GM19239 (cell line): ENCODE measurements around the gene ADGRG1.

ENCODE experiments used
- DNase-seq: peaks from one replicate; pipeline ENCODE4 v3.0.0; 2011; ENCODE audit warnings: low spot score; ENCODE audit not compliant: insufficient read length
- FAIRE-seq: peaks from 2 replicates; lab custom pipeline; 2011; peaks lifted over from hg19 to GRCh38; lab: Jason Lieb, UNC

ADGRG1 gene

GRCh38 chr16:57645691-57646387 lies 17.4 kb downstream of the ADGRG1 start:
- FAIRE-seq (no peak), DNase-seq (no peak)

GRCh38 chr16:57646388-57647039 lies 18.1 kb downstream of the ADGRG1 start:
- DNase-seq (no peak), FAIRE-seq (no peak)

DNA sequence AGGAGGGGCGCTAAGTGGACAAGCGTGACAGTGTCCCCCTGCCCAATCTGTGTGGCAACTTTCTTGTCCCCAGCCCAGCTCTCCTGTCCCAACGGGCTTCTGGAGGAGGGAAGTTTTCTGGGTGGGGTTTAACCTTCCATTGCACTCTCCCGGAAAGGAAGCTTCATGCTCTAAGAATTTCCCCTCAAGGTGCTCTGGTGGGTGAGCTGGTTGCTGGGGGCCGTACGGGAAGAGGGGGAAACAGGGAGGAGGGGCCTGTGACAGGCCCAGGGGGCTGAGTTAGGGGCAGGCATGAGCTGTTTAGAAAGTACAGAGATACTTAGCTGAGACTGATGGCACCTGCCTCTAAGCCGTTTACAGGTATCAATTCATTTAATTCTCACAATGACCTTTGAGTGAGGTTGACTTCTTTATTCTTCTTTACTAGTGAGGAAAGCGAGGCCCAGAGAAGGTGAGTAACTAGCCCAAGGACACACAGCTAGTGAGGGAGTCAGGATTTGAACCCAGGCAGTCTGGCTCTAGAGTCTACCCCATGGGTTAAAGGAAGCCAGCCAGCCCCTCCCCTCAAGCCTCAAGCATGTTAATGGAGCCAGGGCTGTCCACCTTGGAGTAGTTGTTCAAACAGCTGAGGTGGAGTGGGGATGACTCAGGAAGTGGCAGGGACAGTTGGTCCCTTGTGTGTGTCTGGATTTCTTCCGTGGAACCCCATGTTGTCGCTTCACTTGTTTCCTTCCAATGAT lies 18.9 kb downstream of the ADGRG1 start:
- FAIRE-seq: peak; percentile 76
- no peak for DNase-seq

GRCh38 chr16:57648125-57648524 lies 19.7 kb downstream of the ADGRG1 start:
- DNase-seq (peak; percentile 34), FAIRE-seq (peak; percentile 53)

DNA sequence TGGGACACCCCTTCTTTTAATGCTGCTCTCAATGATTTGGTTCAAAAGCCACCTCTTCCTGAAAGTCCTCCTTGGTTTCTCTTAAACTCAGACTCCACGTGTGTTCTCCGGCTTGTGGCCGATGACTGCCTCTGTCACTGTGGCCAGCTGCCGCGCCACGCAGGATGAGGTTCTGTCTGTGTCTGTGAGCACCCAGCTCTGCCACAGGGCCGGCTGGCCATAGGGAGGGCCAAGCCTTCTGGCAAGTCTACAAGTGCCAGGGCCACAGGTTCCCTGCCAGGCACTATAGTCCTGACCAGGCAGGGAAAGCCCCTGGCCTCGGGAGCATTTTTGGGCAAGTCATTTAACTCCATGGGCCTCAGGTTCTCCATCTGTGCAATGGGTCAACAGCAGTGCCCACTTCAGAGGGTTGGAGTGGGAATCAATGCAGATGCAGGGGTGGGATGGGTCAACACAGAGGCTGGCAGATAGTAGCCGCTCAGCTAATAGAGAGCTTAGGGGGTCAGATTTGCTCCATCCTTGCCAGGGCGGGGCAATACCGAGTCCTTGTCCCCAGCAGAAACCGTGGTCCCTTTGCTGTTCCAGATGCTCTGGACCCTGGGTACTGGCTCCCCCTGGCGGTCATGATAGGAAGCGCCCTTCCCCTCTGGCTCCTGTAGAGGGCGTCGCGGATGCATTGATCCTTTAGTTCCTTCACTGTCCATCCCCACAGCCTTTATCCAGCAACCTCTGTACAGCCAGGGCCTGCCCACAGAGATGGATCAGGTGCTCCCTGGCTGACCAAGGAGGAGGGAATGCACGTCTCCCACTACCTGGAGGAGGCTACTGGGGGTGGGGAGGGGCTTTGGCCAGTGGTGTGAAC lies 20.4 kb downstream of the ADGRG1 start:
- DNase-seq (peak; percentile 95), FAIRE-seq (peak; percentile 77)

DNA sequence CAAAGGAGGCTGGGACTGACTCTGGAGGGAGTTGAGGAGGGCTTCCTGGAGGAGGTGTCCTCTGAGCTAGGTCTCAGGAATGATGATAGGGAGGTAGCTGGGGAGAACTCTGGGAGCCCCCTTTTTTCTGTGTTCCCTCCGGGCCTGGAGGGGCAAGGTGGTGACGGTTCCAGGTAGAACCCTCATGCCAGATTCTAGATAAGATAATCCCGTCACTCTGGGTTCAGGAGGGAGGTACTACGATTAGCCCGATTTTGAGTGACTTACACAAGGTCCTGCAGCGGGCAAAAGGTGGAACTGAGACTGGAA lies 21.0 kb downstream of the ADGRG1 start:
- no peak for FAIRE-seq
- DNase-seq: no peak

GRCh38 chr16:57649846-57650245 lies 21.4 kb downstream of the ADGRG1 start:
- no peak for DNase-seq
- no peak for FAIRE-seq

GRCh38 chr16:57651344-57652333 lies 23.2 kb downstream of the ADGRG1 start:
- FAIRE-seq: no peak

DNA sequence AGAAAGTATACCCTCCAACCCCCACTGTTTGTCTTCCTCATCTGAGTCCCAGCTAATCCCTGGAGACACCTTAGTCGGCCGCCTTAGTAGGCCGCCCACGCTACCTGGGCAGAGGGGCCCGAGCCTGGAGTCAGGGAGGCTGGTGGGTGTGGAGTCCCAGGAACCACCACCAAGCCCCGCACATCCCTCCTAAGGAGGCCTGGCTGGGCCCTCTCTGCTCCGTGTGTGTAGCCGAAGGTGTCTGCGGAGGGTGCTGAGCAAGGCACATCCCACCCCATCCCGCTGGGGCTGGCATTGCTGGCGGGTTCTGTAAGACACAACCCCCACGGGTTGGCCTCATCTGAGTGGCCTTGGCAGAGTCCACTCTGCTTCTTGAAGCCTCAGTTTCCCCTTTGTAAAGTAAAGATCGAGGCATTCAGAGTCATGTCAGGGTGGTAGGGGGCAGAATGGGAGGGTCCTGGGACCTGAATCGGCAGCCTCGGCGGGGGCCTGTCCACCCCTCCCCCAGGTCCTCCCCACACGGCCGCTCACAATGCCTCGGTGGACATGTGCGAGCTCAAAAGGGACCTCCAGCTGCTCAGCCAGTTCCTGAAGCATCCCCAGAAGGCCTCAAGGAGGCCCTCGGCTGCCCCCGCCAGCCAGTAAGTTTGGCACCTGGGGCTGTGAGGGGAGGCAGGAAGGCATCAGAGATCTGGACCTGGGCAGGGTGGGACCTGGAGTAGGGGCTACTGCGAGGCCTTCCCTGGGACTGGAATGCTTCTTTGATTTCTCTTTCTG lies 24.5 kb downstream of the ADGRG1 start:
- DNase-seq: no peak
- FAIRE-seq: no peak

More at GRCh38 chr16:57651344-57652333, 23.2 kb downstream of the ADGRG1 start:
- DNase-seq: no peak

- no peak for DNase-seq
- FAIRE-seq: no peak
Observed at GRCh38 chr16:57653936-57654335, 25.5 kb downstream of the ADGRG1 start.

- FAIRE-seq: no peak
- no peak for DNase-seq
Observed at GRCh38 chr16:57656342-57656955, 28.0 kb downstream of the ADGRG1 start.

DNA sequence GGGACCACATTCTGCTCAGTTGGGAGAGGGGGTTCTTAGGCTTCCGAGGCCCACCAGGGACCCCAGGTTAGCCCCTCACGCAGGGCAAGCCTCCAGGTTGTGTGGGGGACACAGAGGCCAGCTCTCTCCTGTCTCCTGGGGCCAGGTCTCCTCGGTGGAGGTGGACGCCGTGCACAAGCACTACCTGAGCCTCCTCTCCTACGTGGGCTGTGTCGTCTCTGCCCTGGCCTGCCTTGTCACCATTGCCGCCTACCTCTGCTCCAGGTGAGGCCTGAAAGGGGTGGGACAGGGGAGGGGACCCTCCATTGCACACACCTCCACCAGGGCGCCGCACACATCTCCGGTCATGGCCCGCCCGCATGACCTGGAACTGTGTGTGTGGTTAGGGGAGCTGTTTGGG lies 28.8 kb downstream of the ADGRG1 start:
- DNase-seq: no peak
- no peak for FAIRE-seq

DNA sequence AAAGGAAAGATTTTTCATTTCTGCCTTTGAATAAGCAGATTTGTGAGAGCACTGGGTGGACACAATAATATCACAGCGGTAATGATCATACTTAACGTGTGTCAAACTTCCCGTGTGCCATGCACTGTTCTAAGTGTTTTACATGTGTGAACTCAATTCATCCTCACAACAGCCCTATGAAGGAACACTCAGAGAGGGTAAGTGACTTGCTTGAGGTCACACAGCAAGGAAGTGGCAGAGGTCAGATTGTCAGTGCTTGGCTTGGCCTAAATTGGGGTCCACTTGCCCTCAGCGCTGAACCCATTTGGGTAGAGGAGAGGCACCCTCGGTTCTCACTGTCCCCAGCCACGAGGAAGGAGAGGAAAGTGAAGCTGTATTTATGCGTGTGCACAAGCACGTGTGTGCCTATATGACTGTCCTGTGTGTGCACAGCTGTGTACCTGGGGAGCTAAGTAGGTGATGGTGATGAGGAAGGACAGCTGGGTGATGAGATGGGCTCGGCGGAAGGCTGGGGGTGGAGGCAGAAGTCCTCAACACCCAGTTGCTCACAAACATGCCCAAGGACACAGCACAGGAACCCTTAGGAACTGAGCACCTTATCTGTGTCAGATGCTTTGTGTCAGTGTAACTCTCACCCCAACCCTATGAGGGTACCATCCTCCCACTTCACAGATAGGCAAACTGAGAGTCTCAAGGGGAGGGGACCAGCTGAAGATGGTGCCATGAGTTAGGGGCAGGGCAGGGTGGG lies 29.9 kb downstream of the ADGRG1 start:
- no peak for FAIRE-seq
- no peak for DNase-seq

DNA sequence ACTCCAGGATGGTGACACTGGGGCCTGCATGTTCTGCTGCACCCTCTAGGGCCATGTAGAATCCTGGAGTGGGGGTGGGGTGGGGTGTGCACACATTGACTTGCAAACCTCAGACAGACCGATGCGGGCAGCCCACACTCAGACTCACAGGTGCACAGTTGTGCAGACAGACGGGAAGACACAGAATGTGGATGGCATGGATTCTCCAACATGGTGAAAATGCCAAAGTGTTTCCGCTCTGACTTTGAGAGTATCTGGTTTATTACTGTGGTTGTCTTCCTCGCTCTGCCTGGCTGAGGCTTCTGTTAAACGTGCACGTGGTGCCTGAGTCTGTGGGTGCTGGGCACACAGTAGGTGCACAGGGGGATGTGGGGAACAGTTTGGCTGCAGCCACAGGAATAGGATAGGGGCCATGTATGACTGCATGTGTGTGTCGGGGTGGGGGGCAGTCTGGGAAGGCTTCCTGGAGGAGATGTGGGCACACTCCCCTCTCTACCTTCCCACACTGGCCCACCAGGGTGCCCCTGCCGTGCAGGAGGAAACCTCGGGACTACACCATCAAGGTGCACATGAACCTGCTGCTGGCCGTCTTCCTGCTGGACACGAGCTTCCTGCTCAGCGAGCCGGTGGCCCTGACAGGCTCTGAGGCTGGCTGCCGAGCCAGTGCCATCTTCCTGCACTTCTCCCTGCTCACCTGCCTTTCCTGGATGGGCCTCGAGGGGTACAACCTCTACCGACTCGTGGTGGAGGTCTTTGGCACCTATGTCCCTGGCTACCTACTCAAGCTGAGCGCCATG lies 30.6 kb downstream of the ADGRG1 start:
- no peak for FAIRE-seq
- no peak for DNase-seq

DNA sequence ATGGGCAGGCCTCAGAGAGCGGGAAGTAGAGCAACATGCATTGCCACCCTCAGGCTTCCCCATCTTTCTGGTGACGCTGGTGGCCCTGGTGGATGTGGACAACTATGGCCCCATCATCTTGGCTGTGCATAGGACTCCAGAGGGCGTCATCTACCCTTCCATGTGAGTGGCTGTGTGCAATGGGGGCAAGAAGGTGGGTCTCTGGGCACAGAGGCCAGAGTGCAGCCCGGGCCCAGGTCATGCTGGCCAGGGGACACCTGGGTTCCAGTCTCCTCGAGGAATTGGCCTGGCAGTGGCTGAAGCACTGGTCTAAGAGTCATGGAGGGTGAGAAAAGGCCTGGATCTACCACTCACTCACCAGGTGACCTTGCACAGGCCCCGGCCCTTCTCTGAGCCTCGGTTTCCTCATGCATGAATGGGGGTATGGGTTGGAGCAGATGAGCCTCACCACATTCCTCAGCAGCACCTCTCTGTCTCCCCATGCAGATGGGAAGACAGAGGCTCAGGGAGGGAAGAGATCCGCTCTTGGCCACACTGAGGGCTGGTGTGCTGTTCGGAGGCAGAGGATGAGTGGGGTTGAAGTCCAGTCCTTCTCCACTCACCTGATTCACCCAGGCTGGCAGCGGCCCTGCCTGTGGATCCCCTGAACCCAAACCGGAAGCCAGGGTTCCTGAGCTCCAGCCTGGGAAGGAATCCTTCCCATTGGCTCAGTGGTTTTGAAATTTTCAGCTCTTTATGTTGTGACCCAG lies 32.5 kb downstream of the ADGRG1 start:
- DNase-seq: no peak
- no peak for FAIRE-seq

GRCh38 chr16:57661510-57661909 lies 33.1 kb downstream of the ADGRG1 start:
- no peak for DNase-seq
- no peak for FAIRE-seq
